ENCODE data around the gene ZRANB3.

DNA sequence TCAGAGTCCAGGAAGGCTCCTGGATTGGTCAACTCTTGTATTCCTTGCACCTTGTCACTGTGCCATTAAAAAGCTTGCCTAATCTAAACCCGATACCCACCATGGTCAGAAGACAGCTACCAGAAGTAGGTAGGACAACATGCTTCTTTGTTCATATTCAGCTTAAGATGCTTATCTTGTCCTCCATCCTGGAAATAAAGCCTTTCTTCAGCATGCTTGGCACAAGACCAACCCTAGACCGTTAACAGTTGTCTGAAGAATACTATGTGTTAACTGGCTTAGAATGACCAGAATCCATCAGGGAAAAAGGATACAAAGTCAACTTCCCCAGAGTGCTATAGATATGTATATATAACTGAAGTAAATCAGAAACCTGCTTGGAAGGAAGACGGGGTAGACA, 193.9 kb downstream of the ZRANB3 start:
- TF ChIP-seq, protein P1, sequence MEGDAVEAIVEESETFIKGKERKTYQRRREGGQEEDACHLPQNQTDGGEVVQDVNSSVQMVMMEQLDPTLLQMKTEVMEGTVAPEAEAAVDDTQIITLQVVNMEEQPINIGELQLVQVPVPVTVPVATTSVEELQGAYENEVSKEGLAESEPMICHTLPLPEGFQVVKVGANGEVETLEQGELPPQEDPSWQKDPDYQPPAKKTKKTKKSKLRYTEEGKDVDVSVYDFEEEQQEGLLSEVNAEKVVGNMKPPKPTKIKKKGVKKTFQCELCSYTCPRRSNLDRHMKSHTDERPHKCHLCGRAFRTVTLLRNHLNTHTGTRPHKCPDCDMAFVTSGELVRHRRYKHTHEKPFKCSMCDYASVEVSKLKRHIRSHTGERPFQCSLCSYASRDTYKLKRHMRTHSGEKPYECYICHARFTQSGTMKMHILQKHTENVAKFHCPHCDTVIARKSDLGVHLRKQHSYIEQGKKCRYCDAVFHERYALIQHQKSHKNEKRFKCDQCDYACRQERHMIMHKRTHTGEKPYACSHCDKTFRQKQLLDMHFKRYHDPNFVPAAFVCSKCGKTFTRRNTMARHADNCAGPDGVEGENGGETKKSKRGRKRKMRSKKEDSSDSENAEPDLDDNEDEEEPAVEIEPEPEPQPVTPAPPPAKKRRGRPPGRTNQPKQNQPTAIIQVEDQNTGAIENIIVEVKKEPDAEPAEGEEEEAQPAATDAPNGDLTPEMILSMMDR (IDR thresholded peaks at IDR 0.05) = no peak
- TF ChIP-seq POLR2A (IDR thresholded peaks at IDR 0.05) = no peak
